Iris pigment epithelial cell (primary cell): Measurements from ENCODE around the gene AP3B1.
A peak's percentile ranks its signal among the peaks of the same experiment; 100 is the strongest.
"Not testable (repeated sequence)": the region's sequence is repeated elsewhere in the genome, so short reads cannot be mapped to it uniquely, and the experiment has no call there.

ENCODE experiments used
- DNase-seq: peaks from one replicate; pipeline ENCODE4 v3.0.0-alpha.2; 2011; ENCODE audit warnings: low read depth

AP3B1 gene

GRCh38 chr5:78151594-78152271, 142.8 kb downstream of the AP3B1 start:
- no peak for DNase-seq

- DNase-seq: no peak
These were observed 157.2 kb downstream of the AP3B1 start for GRCh38 chr5:78137290-78137689.

GRCh38 chr5:78133423-78133822, 161.1 kb downstream of the AP3B1 start:
- DNase-seq: no peak

GRCh38 chr5:78132507-78132906, 162.0 kb downstream of the AP3B1 start:
- no peak for DNase-seq

- DNase-seq: no peak
These were observed 164.9 kb downstream of the AP3B1 start for GRCh38 chr5:78129597-78129996.

GRCh38 chr5:78127875-78128274, 166.6 kb downstream of the AP3B1 start:
- DNase-seq: no peak

- DNase-seq: no peak
These were observed 168.0 kb downstream of the AP3B1 start for GRCh38 chr5:78126536-78126935.

- DNase-seq: no peak
These were observed 178.3 kb downstream of the AP3B1 start for GRCh38 chr5:78116167-78116566.

GRCh38 chr5:78113689-78114264, 180.7 kb downstream of the AP3B1 start:
- DNase-seq: no peak

GRCh38 chr5:78112931-78113330, 181.6 kb downstream of the AP3B1 start:
- DNase-seq: no peak

- no peak for DNase-seq
These were observed 184.6 kb downstream of the AP3B1 start for GRCh38 chr5:78109891-78110324.

- DNase-seq: no peak
These were observed 185.9 kb downstream of the AP3B1 start for GRCh38 chr5:78108564-78108963.

- DNase-seq: no peak
These were observed 191.1 kb downstream of the AP3B1 start for GRCh38 chr5:78103232-78103918.

GRCh38 chr5:78102500-78102899, 192.0 kb downstream of the AP3B1 start:
- peak; percentile 3 for DNase-seq

GRCh38 chr5:78095125-78095524, 199.4 kb downstream of the AP3B1 start:
- peak; percentile 4 for DNase-seq

- no peak for DNase-seq
These were observed 204.5 kb downstream of the AP3B1 start for GRCh38 chr5:78090002-78090401.

- no peak for DNase-seq
These were observed 215.6 kb downstream of the AP3B1 start for GRCh38 chr5:78078858-78079257.

GRCh38 chr5:78077369-78078068, 217.0 kb downstream of the AP3B1 start:
- peak; percentile 22 for DNase-seq

- no peak for DNase-seq
These were observed 218.1 kb downstream of the AP3B1 start for GRCh38 chr5:78076351-78076750.

- DNase-seq: no peak
These were observed 219.2 kb downstream of the AP3B1 start for GRCh38 chr5:78075301-78075700.

- not testable (repeated sequence) for DNase-seq
These were observed 223.8 kb downstream of the AP3B1 start for GRCh38 chr5:78070691-78071090.

- DNase-seq: not testable (repeated sequence)
These were observed 226.9 kb downstream of the AP3B1 start for GRCh38 chr5:78067581-78067980.

GRCh38 chr5:78066722-78067121, 227.8 kb downstream of the AP3B1 start:
- not testable (repeated sequence) for DNase-seq
